Activated naive CD8-positive, alpha-beta T cell treated with anti-CD3 and anti-CD28 coated beads, Interleukin-2, amount 50 U/mL, for 24 hours (primary cell): Measurements from ENCODE around the gene EPG5.

ENCODE experiments used
- ATAC-seq: fragments of 150-1000 bp; cut with Tn5 transposase; one replicate; pipeline ENCODE4 v1.10.0; 2021
- DNase-seq: peaks from one replicate; pipeline ENCODE4 v3.0.0; 2021
- H3K27ac Mint-ChIP-seq: one replicate; pipeline ENCODE4 v1.8.0; 2021; ENCODE audit warnings: mild to moderate bottlenecking, mixed read lengths
- H3K27me3 Mint-ChIP-seq: one replicate; pipeline ENCODE4 v1.8.0; 2021; ENCODE audit warnings: mixed read lengths
- H3K36me3 Mint-ChIP-seq: one replicate; pipeline ENCODE4 v1.8.0; 2021; ENCODE audit warnings: low read depth, mixed read lengths
- H3K4me1 Mint-ChIP-seq: one replicate; pipeline ENCODE4 v1.8.0; 2021; ENCODE audit warnings: mixed read lengths
- H3K4me3 Mint-ChIP-seq: one replicate; pipeline ENCODE4 v1.8.0; 2021; ENCODE audit warnings: mild to moderate bottlenecking, moderate library complexity, mixed read lengths
- H3K9me3 Mint-ChIP-seq: one replicate; pipeline ENCODE4 v1.8.0; 2021; ENCODE audit warnings: mixed read lengths

The EPG5 gene

DNA sequence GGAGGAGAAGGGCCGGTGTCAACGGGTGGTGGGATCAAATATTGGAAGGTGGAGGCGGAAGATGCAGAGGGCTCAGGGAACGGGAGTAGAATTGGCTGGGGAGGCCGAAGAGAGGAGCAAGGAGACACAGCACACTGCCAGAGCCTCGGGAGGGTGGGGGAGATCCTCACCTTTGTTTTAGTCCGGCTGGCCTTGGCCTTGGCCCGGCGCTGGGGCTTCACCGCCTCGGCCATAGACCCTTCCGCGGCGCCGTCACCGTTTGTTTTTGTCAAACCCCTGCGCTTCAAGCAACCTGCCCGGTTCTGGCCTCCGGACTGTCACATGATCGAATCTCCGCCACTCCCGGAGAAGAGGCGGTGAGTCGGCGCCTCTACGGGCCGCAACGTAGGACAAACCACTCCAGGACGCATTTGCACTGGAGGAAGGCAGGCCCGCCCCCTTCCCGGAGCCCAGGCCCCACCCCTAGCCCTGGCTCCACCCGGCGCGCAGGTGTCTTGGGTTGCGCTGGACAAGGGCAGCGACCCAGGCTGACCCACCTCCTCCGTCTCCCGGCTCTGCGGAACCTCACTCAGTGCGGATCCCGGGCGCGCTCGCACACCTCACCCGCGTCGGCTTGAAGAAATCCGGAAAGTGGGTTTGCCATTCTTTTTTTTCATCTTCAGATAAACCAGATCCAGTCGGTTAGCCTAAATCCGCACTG, at the start of gene EPG5:
Gene EPG5 (minus strand): TSS at position 323 of the 700 bp plus-strand sequence. CDS start 90 bp downstream, at position 233.
- Mint-ChIP-seq H3K27me3 (no peaks in the 10 kb centered on the region), H3K4me1 (peaks cover 44% of the 10 kb centered on the region), H3K36me3 (peaks cover 7% of the 10 kb centered on the region), H3K9me3 (no peaks in the 10 kb centered on the region), H3K27ac (peak within 1 kb of the TSS; percentile 80), H3K4me3 (peak within 1 kb of the TSS; percentile 97)
- DNase-seq (peak; percentile 92), ATAC-seq (peak; percentile 94)

GRCh38 chr18:46013484-46014189, 46.5 kb upstream of the EPG5 start:
- H3K4me1 Mint-ChIP-seq = peaks cover 33% of the 10 kb centered on the region
- H3K27ac Mint-ChIP-seq = peak overlapping the region; percentile 92
- H3K36me3 Mint-ChIP-seq = peaks cover 30% of the 10 kb centered on the region
- H3K27me3 Mint-ChIP-seq = no peaks in the 10 kb centered on the region
- peak; percentile 92 for ATAC-seq
- DNase-seq = no peak
- peak overlapping the region; percentile 0 for H3K4me3 Mint-ChIP-seq
- no peaks in the 10 kb centered on the region for H3K9me3 Mint-ChIP-seq

GRCh38 chr18:46010676-46011075, 43.5 kb upstream of the EPG5 start:
- Mint-ChIP-seq H3K36me3 (peaks cover 36% of the 10 kb centered on the region), H3K27ac (no peak overlapping the region), H3K9me3 (no peaks in the 10 kb centered on the region), H3K27me3 (no peaks in the 10 kb centered on the region), H3K4me1 (peaks cover 33% of the 10 kb centered on the region), H3K4me3 (no peak overlapping the region)
- no peak for DNase-seq
- ATAC-seq = no peak

- Mint-ChIP-seq H3K9me3 (no peaks in the 10 kb centered on the region), H3K4me1 (peaks cover 32% of the 10 kb centered on the region), H3K4me3 (no peak overlapping the region), H3K36me3 (peaks cover 36% of the 10 kb centered on the region), H3K27me3 (no peaks in the 10 kb centered on the region), H3K27ac (no peak overlapping the region)
- ATAC-seq = no peak
- DNase-seq = no peak
Observed at GRCh38 chr18:46010050-46010449, 42.9 kb upstream of the EPG5 start.

DNA sequence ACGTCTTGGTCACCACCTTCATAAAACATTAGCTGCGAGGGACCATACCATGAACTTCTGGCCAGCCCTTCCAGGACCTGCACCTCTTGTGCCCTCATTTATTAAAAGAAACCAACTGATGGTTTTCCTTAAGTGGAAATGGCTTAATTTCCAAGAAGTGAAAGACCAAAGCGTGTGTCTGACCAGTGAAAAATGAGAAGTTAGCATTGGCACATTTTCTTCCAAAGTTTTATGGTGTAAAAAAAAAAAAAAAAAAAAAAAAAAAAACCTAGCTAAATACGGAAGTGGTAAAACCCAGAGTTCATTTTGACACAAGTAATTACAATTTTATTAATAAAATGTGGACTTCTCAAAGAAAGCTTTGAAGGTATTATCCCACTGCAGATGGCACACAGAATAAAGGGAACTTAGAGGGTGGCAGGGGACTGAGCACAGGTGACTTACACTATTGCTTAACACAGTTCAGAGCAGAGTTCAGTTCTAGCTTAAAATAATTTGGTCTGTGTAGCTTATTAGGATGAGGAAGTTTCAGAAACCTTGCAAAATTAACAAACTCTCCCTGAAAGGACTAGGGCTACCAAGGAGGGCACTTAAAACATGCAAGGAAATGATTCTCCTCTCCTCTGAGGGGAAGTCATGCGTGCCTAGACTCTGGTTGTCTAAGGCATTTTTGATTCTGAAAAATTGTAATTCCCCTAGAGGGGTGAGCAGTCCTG, 42.2 kb upstream of the EPG5 start:
- DNase-seq = no peak
- no peak overlapping the region for H3K27ac Mint-ChIP-seq
- H3K4me3 Mint-ChIP-seq = no peak overlapping the region
- no peaks in the 10 kb centered on the region for H3K27me3 Mint-ChIP-seq
- peaks cover 25% of the 10 kb centered on the region for H3K4me1 Mint-ChIP-seq
- no peaks in the 10 kb centered on the region for H3K9me3 Mint-ChIP-seq
- no peak for ATAC-seq
- H3K36me3 Mint-ChIP-seq = peaks cover 37% of the 10 kb centered on the region

GRCh38 chr18:46008531-46008930, 41.4 kb upstream of the EPG5 start:
- Mint-ChIP-seq H3K9me3 (no peaks in the 10 kb centered on the region), H3K4me1 (peaks cover 17% of the 10 kb centered on the region), H3K27me3 (no peaks in the 10 kb centered on the region), H3K4me3 (no peak overlapping the region), H3K27ac (no peak overlapping the region), H3K36me3 (peaks cover 40% of the 10 kb centered on the region)
- DNase-seq = no peak
- no peak for ATAC-seq

DNA sequence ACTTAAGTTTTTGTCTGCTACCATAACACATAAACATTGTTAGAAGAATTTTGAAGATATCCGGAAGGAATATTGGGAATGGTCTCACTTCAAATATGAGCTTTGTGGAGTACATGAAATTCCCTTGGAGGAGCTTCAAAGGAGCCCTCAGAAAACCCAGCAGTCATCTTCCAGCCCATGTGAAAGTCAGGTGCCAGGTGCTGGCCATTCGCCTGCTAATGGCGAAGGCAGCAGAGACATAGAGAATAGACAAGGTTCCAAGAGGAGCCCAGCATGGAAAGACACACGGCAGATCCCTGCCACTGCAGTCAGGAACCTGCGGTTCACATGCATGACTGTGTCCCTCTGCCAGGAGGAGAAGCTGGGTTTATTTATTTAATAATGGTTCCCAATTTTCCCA, 40.0 kb upstream of the EPG5 start:
- H3K9me3 Mint-ChIP-seq = peaks cover 8% of the 10 kb centered on the region
- H3K4me1 Mint-ChIP-seq = peaks cover 17% of the 10 kb centered on the region
- peaks cover 50% of the 10 kb centered on the region for H3K36me3 Mint-ChIP-seq
- H3K4me3 Mint-ChIP-seq = no peak overlapping the region
- DNase-seq (no peak), ATAC-seq (no peak)
- H3K27me3 Mint-ChIP-seq = no peaks in the 10 kb centered on the region
- no peak overlapping the region for H3K27ac Mint-ChIP-seq

DNA sequence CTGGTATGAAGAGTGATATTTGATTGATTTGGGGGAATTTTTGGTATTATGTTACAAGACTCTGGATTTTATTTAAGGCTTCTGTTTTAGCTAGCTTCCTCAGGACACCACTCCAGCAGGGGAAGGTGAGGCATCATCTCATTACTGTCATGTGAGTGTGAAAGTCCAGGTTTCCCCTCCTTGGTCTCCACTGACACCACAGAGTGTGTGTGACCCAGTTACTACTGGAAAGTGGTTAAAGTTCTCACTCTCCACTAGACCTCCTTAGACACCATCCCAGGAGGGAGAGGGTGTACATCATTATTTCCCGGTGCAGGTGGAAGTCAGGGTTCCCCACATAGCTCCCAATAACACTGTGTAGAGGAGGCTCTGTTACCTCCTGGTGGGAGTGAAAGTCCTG, 35.8 kb upstream of the EPG5 start:
- Mint-ChIP-seq H3K27me3 (no peaks in the 10 kb centered on the region), H3K36me3 (peaks cover 32% of the 10 kb centered on the region), H3K4me3 (no peak overlapping the region), H3K27ac (no peak overlapping the region), H3K4me1 (peaks cover 39% of the 10 kb centered on the region), H3K9me3 (peaks cover 12% of the 10 kb centered on the region)
- DNase-seq (no peak), ATAC-seq (peak; percentile 48)

DNA sequence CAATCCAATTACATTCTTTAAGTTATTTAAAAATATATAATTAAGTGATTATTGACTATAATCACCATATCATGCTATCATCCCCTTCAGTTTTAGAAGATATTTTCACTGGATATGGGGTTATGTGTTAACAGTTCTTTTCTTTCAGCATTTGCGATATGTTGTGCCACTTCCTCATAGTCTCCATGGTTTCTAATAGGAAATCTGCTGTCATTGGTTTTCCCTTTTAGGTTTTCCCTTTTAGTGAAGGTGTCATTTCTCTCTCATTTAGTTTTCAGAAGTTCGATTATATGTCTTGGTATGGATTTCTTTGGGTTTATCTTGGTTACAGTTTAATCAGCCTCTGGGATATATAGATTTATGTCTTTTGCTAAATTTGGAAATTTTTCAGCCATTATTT, 34.8 kb upstream of the EPG5 start:
- H3K36me3 Mint-ChIP-seq = peaks cover 30% of the 10 kb centered on the region
- no peak for DNase-seq
- peaks cover 12% of the 10 kb centered on the region for H3K9me3 Mint-ChIP-seq
- peak overlapping the region; percentile 30 for H3K27ac Mint-ChIP-seq
- peaks cover 48% of the 10 kb centered on the region for H3K4me1 Mint-ChIP-seq
- no peaks in the 10 kb centered on the region for H3K27me3 Mint-ChIP-seq
- H3K4me3 Mint-ChIP-seq = no peak overlapping the region
- no peak for ATAC-seq

GRCh38 chr18:46001074-46001473, 33.9 kb upstream of the EPG5 start:
- Mint-ChIP-seq H3K4me1 (peaks cover 52% of the 10 kb centered on the region), H3K36me3 (peaks cover 30% of the 10 kb centered on the region), H3K4me3 (no peak overlapping the region), H3K27me3 (no peaks in the 10 kb centered on the region), H3K27ac (no peak overlapping the region), H3K9me3 (peaks cover 12% of the 10 kb centered on the region)
- no peak for DNase-seq
- no peak for ATAC-seq

- ATAC-seq (no peak), DNase-seq (no peak)
- Mint-ChIP-seq H3K27ac (peak overlapping the region; percentile 22), H3K9me3 (peaks cover 12% of the 10 kb centered on the region), H3K27me3 (no peaks in the 10 kb centered on the region), H3K4me3 (no peak overlapping the region), H3K36me3 (peaks cover 28% of the 10 kb centered on the region), H3K4me1 (peaks cover 55% of the 10 kb centered on the region)
Observed at GRCh38 chr18:45999536-45999935, 32.4 kb upstream of the EPG5 start.

DNA sequence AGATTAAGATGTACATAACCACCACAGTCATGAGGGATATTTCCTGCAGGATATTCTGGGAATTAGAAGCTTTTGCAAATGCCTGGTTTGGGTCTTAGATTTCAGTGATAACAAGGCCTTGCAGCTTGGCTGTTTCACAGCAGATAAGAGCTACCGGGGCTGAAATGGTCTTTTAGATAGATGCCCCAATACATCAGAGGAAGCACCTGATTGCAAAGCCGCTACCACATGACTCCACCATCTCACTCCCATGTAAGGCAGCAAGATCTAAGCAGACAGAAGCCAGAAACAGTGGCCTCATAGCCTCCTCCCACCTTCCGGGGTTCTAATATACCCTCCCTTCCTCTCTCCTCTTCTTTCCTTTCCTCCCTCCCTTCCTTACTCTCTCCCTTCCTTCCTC, 31.1 kb upstream of the EPG5 start:
- H3K9me3 Mint-ChIP-seq = peaks cover 12% of the 10 kb centered on the region
- H3K27ac Mint-ChIP-seq = peak overlapping the region; percentile 86

GRCh38 chr18:45997700-45998151, 30.6 kb upstream of the EPG5 start:
- peaks cover 49% of the 10 kb centered on the region for H3K4me1 Mint-ChIP-seq
- peaks cover 10% of the 10 kb centered on the region for H3K9me3 Mint-ChIP-seq
- H3K36me3 Mint-ChIP-seq = peaks cover 24% of the 10 kb centered on the region
- no peaks in the 10 kb centered on the region for H3K27me3 Mint-ChIP-seq
- ATAC-seq = peak; percentile 89
- H3K4me3 Mint-ChIP-seq = peak overlapping the region; percentile 67
- H3K27ac Mint-ChIP-seq = peak overlapping the region; percentile 86
- DNase-seq = peak; percentile 39

More for the DNA sequence above, 31.1 kb upstream of the EPG5 start:
- DNase-seq (peak; percentile 12), ATAC-seq (peak; percentile 34)
- Mint-ChIP-seq H3K4me3 (peak overlapping the region; percentile 67), H3K36me3 (peaks cover 28% of the 10 kb centered on the region), H3K4me1 (peaks cover 55% of the 10 kb centered on the region), H3K27me3 (no peaks in the 10 kb centered on the region)

- Mint-ChIP-seq H3K27ac (no peak overlapping the region), H3K4me3 (no peak overlapping the region), H3K27me3 (no peaks in the 10 kb centered on the region), H3K4me1 (peaks cover 33% of the 10 kb centered on the region), H3K9me3 (no peaks in the 10 kb centered on the region), H3K36me3 (peaks cover 19% of the 10 kb centered on the region)
- DNase-seq (no peak), ATAC-seq (no peak)
Observed at GRCh38 chr18:45995461-45995860, 28.3 kb upstream of the EPG5 start.

GRCh38 chr18:45993438-45993837, 26.3 kb upstream of the EPG5 start:
- H3K4me1 Mint-ChIP-seq = peaks cover 21% of the 10 kb centered on the region
- no peak overlapping the region for H3K27ac Mint-ChIP-seq
- peaks cover 35% of the 10 kb centered on the region for H3K36me3 Mint-ChIP-seq
- DNase-seq = no peak
- no peaks in the 10 kb centered on the region for H3K27me3 Mint-ChIP-seq
- no peak overlapping the region for H3K4me3 Mint-ChIP-seq
- no peak for ATAC-seq
- no peaks in the 10 kb centered on the region for H3K9me3 Mint-ChIP-seq
